ENCODE measurements around the gene TSPEAR.

DNA sequence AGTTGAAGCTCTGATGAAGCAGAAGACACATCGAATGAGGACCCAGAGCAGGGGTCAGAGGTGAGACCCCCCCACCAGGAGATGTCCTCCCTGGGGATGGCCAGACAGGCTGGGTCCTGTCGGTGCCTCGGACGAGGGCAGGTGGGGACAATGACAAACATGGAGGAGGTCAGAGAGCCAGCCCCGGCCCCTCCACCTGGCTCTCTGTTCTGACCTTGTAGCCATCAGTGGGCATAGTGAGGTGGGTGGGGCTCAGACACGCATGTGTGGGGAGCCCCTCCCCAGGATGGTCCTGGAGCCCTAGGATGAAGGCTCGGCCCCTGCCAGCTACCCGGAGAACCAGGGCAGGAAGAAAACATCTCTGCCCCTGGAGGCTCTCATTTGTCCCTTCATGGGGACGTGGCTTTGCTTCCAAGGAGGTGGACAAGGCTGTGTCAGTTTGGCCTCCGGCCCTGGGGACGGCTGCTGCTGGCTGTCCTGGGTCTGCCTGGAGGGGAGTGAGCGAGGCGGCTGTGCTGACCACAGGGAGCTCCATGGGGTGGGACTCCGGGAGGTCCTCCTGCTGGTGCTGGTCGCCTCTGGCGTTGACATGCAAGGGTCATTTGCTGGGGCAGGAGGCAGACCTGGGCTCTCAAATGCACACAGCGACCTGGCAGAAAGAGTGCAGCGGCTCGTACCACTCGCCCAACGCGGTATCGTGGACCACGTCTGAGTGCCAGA, 121.6 kb downstream of the TSPEAR start:
- TF ChIP-seq, protein P1, sequence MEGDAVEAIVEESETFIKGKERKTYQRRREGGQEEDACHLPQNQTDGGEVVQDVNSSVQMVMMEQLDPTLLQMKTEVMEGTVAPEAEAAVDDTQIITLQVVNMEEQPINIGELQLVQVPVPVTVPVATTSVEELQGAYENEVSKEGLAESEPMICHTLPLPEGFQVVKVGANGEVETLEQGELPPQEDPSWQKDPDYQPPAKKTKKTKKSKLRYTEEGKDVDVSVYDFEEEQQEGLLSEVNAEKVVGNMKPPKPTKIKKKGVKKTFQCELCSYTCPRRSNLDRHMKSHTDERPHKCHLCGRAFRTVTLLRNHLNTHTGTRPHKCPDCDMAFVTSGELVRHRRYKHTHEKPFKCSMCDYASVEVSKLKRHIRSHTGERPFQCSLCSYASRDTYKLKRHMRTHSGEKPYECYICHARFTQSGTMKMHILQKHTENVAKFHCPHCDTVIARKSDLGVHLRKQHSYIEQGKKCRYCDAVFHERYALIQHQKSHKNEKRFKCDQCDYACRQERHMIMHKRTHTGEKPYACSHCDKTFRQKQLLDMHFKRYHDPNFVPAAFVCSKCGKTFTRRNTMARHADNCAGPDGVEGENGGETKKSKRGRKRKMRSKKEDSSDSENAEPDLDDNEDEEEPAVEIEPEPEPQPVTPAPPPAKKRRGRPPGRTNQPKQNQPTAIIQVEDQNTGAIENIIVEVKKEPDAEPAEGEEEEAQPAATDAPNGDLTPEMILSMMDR (IDR thresholded peaks at IDR 0.05) = no peak
- no peak for TF ChIP-seq POLR2A (IDR thresholded peaks at IDR 0.05)

Measured in thyroid gland (tissue), 4 donors.